ENCODE measurements around the gene SLX4.

SLX4 gene

GRCh38 chr16:3566990-3567389 is 44.4 kb downstream of the SLX4 start:
- Histone ChIP-seq H3K36me3 (replicated peaks) (no peaks in the 10 kb centered on the region), H3K4me3 (ENCODE audit: low read depth, low read length) (no peak overlapping the region), H3K27ac (no peak overlapping the region), H3K27me3 (replicated peaks) (no peaks in the 10 kb centered on the region)
- no peak for DNase-seq
- in situ Hi-C loops (cut with HindIII; ENCODE audit: low pct_ligation_motif_present, low sequenced_read_pairs), result no loop called here
- no peak for TF ChIP-seq CTCF (IDR thresholded peaks at IDR 0.05; ENCODE audit: low read depth, low read length, missing control alignments)

GRCh38 chr16:3564889-3565141 is 46.6 kb downstream of the SLX4 start:
- no peak overlapping the region for H3K27ac ChIP-seq
- H3K36me3 ChIP-seq (replicated peaks), result no peaks in the 10 kb centered on the region
- DNase-seq, result no peak
- no peaks in the 10 kb centered on the region for H3K27me3 ChIP-seq (replicated peaks)
- TF ChIP-seq CTCF (IDR thresholded peaks at IDR 0.05; ENCODE audit: low read depth, low read length, missing control alignments), result no peak
- in situ Hi-C loops (cut with HindIII; ENCODE audit: low pct_ligation_motif_present, low sequenced_read_pairs), result no loop called here
- H3K4me3 ChIP-seq (ENCODE audit: low read depth, low read length), result no peak overlapping the region

GRCh38 chr16:3564130-3564888 is 47.1 kb downstream of the SLX4 start:
- no peak overlapping the region for H3K4me3 ChIP-seq (ENCODE audit: low read depth, low read length)
- DNase-seq, result no peak
- no peaks in the 10 kb centered on the region for H3K36me3 ChIP-seq (replicated peaks)
- no peaks in the 10 kb centered on the region for H3K27me3 ChIP-seq (replicated peaks)
- in situ Hi-C loops (cut with HindIII; ENCODE audit: low pct_ligation_motif_present, low sequenced_read_pairs), result no loop called here
- no peak overlapping the region for H3K27ac ChIP-seq
- TF ChIP-seq CTCF (IDR thresholded peaks at IDR 0.05; ENCODE audit: low read depth, low read length, missing control alignments), result no peak

GRCh38 chr16:3562914-3563480 is 48.4 kb downstream of the SLX4 start:
- no peak for DNase-seq
- Histone ChIP-seq H3K27ac (no peak overlapping the region), H3K36me3 (replicated peaks) (no peaks in the 10 kb centered on the region), H3K4me3 (ENCODE audit: low read depth, low read length) (no peak overlapping the region), H3K27me3 (replicated peaks) (no peaks in the 10 kb centered on the region)
- in situ Hi-C loops (cut with HindIII; ENCODE audit: low pct_ligation_motif_present, low sequenced_read_pairs), result no loop called here
- no peak for TF ChIP-seq CTCF (IDR thresholded peaks at IDR 0.05; ENCODE audit: low read depth, low read length, missing control alignments)

GRCh38 chr16:3561626-3562025 is 49.8 kb downstream of the SLX4 start:
- Histone ChIP-seq H3K4me3 (ENCODE audit: low read depth, low read length) (no peak overlapping the region), H3K27ac (no peak overlapping the region), H3K36me3 (replicated peaks) (no peaks in the 10 kb centered on the region), H3K27me3 (replicated peaks) (no peaks in the 10 kb centered on the region)
- TF ChIP-seq CTCF (IDR thresholded peaks at IDR 0.05; ENCODE audit: low read depth, low read length, missing control alignments), result no peak
- in situ Hi-C loops (cut with HindIII; ENCODE audit: low pct_ligation_motif_present, low sequenced_read_pairs), result no loop called here
- no peak for DNase-seq
